HepG2 (cell line): ENCODE data around the gene NSF. TPM values are rescaled to one million over a fixed set of nuclear protein-coding genes. Genes with fewer than 3 reads are reported as not detected.

ENCODE experiments used
- ATAC-seq: fragments of 200-7000 bp; cut with Tn5 transposase; 3 replicates; pipeline ENCODE4 v1.9.1; 2020; ENCODE audit warnings: mild to moderate bottlenecking, moderate library complexity
- BruUV-seq: library from RNA; stranded (reverse); fragments of 400-500 nt; replicated peaks from 2 replicates; lab custom pipeline; 2021; lab: Mats Ljungman, UMichigan
- CTCF ChIA-PET: fragments of 300-600 bp; formaldehyde crosslinking; extraction: SDS; loops from one replicate; lab custom pipeline; 2021; ENCODE audit warnings: low total read pairs, inconsistent platforms, low intra/inter-chr PET ratio; lab: Yijun Ruan, JAX
- POLR2A ChIA-PET: fragments of 350-600 bp; sonication (Branson Sonifier 250); formaldehyde crosslinking; loops from one replicate; lab custom pipeline; 2020; ENCODE audit warnings: antibody characterized with exemption, inconsistent platforms; lab: Yijun Ruan, JAX
- DNase-seq: peaks from one replicate; pipeline ENCODE4 v3.0.0-alpha.2; 2015; ENCODE audit warnings: low spot score
- FAIRE-seq: peaks from 3 replicates; lab custom pipeline; 2011; peaks lifted over from hg19 to GRCh38; lab: Jason Lieb, UNC
- H2AFZ ChIP-seq: one replicate; pipeline ENCODE4 v1.6.1; 2011; ENCODE audit warnings: low read length, inconsistent platforms
- H3K27ac ChIP-seq: fragments of 300-600 bp; 3 replicates; pipeline ENCODE4 v1.8.0; 2011; ENCODE audit warnings: mixed run types, mild to moderate bottlenecking, mixed read lengths, low read length, inconsistent platforms; ENCODE audit not compliant: insufficient read depth; ENCODE audit errors: extremely low read length
- H3K27me3 ChIP-seq, 2 experiments: fragments of 200-600 bp in 1 of 2; 2 replicates in 1 of 2; 3 replicates in 1 of 2; pipeline versions ENCODE4 v1.6.0 to v1.8.0; 2011; ENCODE audit warnings: low read length in 2 of 2, mild to moderate bottlenecking in 2 of 2, moderate library complexity in 2 of 2, inconsistent platforms in 1 of 2; ENCODE audit not compliant: insufficient read depth in 2 of 2, control insufficient read depth in 1 of 2
- H3K36me3 ChIP-seq, 2 experiments: fragments of 200-600 bp in 1 of 2; replicated peaks in 1 of 2; 2 replicates in 1 of 2; 3 replicates in 1 of 2; pipeline versions ENCODE4 v1.5.1 to v1.8.0; 2011; ENCODE audit warnings: low read length in 2 of 2, inconsistent platforms in 1 of 2; ENCODE audit not compliant: insufficient read depth in 2 of 2, control insufficient read depth in 1 of 2
- H3K4me1 ChIP-seq: 2 replicates; pipeline ENCODE4 v1.5.1; 2012; ENCODE audit warnings: low read length, inconsistent platforms; ENCODE audit not compliant: insufficient read depth
- H3K4me2 ChIP-seq: 2 replicates; pipeline ENCODE4 v1.6.0; 2011; ENCODE audit warnings: low read depth, low read length, inconsistent platforms
- H3K4me3 ChIP-seq, 3 experiments: fragments of 200-600 bp in 1 of 3; sonication (generic), shearing (Covaris generic) in 1 of 3; replicated peaks in 1 of 3; 2 replicates each; pipeline ENCODE4 v1.5.1; 2011 to 2016; ENCODE audit warnings: low read length in 3 of 3, inconsistent platforms in 2 of 3, low read depth in 2 of 3, mild to moderate bottlenecking in 2 of 3, control low read depth in 1 of 3, mixed read lengths in 1 of 3; ENCODE audit not compliant: insufficient read depth in 1 of 3
- H3K79me2 ChIP-seq: one replicate; pipeline ENCODE4 v1.6.1; 2011; ENCODE audit warnings: low read length, inconsistent platforms; ENCODE audit not compliant: insufficient read depth
- H3K9ac ChIP-seq: 2 replicates; pipeline ENCODE4 v1.6.0; 2011; ENCODE audit warnings: mild to moderate bottlenecking, low read depth, low read length, inconsistent platforms; ENCODE audit not compliant: insufficient read depth
- H3K9me3 ChIP-seq: 2 replicates; pipeline ENCODE4 v1.5.1; 2012; ENCODE audit warnings: mild to moderate bottlenecking, low read length
- H4K20me1 ChIP-seq: 2 replicates; pipeline ENCODE4 v1.6.0; 2011; ENCODE audit warnings: inconsistent platforms, mild to moderate bottlenecking, low read length, moderate library complexity; ENCODE audit not compliant: insufficient read depth
- ATF1 ChIP-seq: IDR thresholded peaks from 2 replicates; pipeline ENCODE4 v1.6.1; 2016; ENCODE audit warnings: mild to moderate bottlenecking, control low read depth
- ELK4 ChIP-seq: sonication (generic); formaldehyde crosslinking; IDR thresholded peaks from 2 replicates; pipeline ENCODE4 v1.9.0; 2021; ENCODE audit warnings: missing genetic modification reagents, borderline replicate concordance
- HOXA3 ChIP-seq: sonication (generic); formaldehyde crosslinking; IDR thresholded peaks from 2 replicates; pipeline ENCODE4 v1.5.0; 2020; ENCODE audit warnings: missing genetic modification reagents
- JUN ChIP-seq: sonication (generic); formaldehyde crosslinking; IDR thresholded peaks from 2 replicates; pipeline ENCODE4 v1.4.0; 2020; ENCODE audit warnings: mild to moderate bottlenecking, missing genetic modification reagents
- MBD4 ChIP-seq: IDR thresholded peaks from 2 replicates; pipeline ENCODE4 v1.6.1; 2012; ENCODE audit warnings: low read length, inconsistent platforms, borderline replicate concordance
- MEIS1 ChIP-seq: sonication (generic); formaldehyde crosslinking; IDR thresholded peaks from 2 replicates; pipeline ENCODE4 v1.9.0; 2021; ENCODE audit warnings: mild to moderate bottlenecking, missing genetic modification reagents, moderate library complexity, borderline replicate concordance
- NR1H2 ChIP-seq: sonication (generic); formaldehyde crosslinking; IDR thresholded peaks from 2 replicates; pipeline ENCODE4 v1.8.1; 2022; ENCODE audit warnings: low read depth, missing genetic modification reagents, borderline replicate concordance
- RFX5 ChIP-seq: IDR thresholded peaks from 2 replicates; pipeline ENCODE4 v1.6.1; 2011; ENCODE audit warnings: low read depth, low read length, improper control_type of control experiment
- ZBTB38 ChIP-seq: sonication (generic); formaldehyde crosslinking; IDR thresholded peaks from 2 replicates; pipeline ENCODE4 v1.5.1; 2020; ENCODE audit warnings: mild to moderate bottlenecking, missing genetic modification reagents
- ZMYM3 ChIP-seq: sonication (generic); formaldehyde crosslinking; IDR thresholded peaks from 2 replicates; pipeline ENCODE4 v1.5.1; 2020; ENCODE audit warnings: mild to moderate bottlenecking, missing genetic modification reagents
- ZNF335 ChIP-seq: sonication (generic); formaldehyde crosslinking; IDR thresholded peaks from 2 replicates; pipeline ENCODE4 v1.4.0; 2020; ENCODE audit warnings: missing genetic modification reagents
- ZNF619 ChIP-seq: sonication (generic); formaldehyde crosslinking; IDR thresholded peaks from 2 replicates; pipeline ENCODE4 v1.4.0; 2020; ENCODE audit warnings: mild to moderate bottlenecking, missing genetic modification reagents
- ZNF749 ChIP-seq: sonication (generic); formaldehyde crosslinking; IDR thresholded peaks from 2 replicates; pipeline ENCODE4 v1.8.0; 2022; ENCODE audit warnings: mild to moderate bottlenecking, missing genetic modification reagents, moderate library complexity, borderline replicate concordance
- ZSCAN31 ChIP-seq: sonication (generic); formaldehyde crosslinking; IDR thresholded peaks from 2 replicates; pipeline ENCODE4 v1.5.0; 2020; ENCODE audit warnings: low read depth, mild to moderate bottlenecking, missing genetic modification reagents
- WGBS: methylation state at CpG from one replicate; pipeline ENCODE4 v1.1.6; 2017; ENCODE audit warnings: low lambda C conversion rate; 5-methylcytosine and 5-hydroxymethylcytosine counted together
- in situ Hi-C: cut with HindIII; loops from 2 replicates; pipeline ENCODE4 v1.10.0; 2017; ENCODE audit warnings: low pct_unique_long_range_greater_than_20kb; ENCODE audit not compliant: extremely low pct_ligation_motif_present
- intact Hi-C: fragments of 100-400 bp; cut with micrococcal nuclease; formaldehyde crosslinking; loops from one replicate; pipeline ENCODE4 v1.10.0; 2022; ENCODE audit not compliant: unreplicated experiment
- polyA plus RNA-seq, 8 experiments: library from polyadenylated mRNA; depleted of rRNA in 3 of 8; stranded (reverse) in 7 of 8; unstranded in 1 of 8; fragments of >200 nt; fragmentation: Illumina TruSeq in 4 of 8; extraction: Trizol in 4 of 8; gene quantifications; 2 replicates each; pipeline versions ENCODE4 v1.2.1 to v1.2.3, GENCODE V29; 2011 to 2016; ENCODE audit warnings: low read depth in 4 of 8, missing spikeins in 1 of 8, mixed read lengths in 1 of 8; ENCODE audit not compliant: insufficient read depth in 1 of 8
- total RNA-seq, 5 experiments: library from RNA; depleted of rRNA; stranded (reverse); fragments of >200 nt; fragmentation: Illumina TruSeq; extraction: Trizol; gene quantifications; 2 replicates each; pipeline ENCODE4 v1.2.3, GENCODE V29; 2016; ENCODE audit warnings: low read depth in 1 of 5
- TF ChIP-seq, protein P1 (sequence below): sonication (generic); formaldehyde crosslinking; IDR thresholded peaks from 2 replicates; pipeline ENCODE4 v1.8.0; 2022; ENCODE audit warnings: missing genetic modification reagents, mild to moderate bottlenecking, moderate library complexity, borderline replicate concordance
- TF ChIP-seq, protein P2 (sequence below): sonication (generic); formaldehyde crosslinking; IDR thresholded peaks from 2 replicates; pipeline ENCODE4 v1.4.0; 2020; ENCODE audit warnings: missing genetic modification reagents
- TF ChIP-seq, protein P3 (sequence below): sonication (generic); formaldehyde crosslinking; IDR thresholded peaks from 2 replicates; pipeline ENCODE4 v1.8.0; 2022; ENCODE audit warnings: missing genetic modification reagents, mild to moderate bottlenecking, borderline replicate concordance

NSF gene
- total and polyA plus RNA-seq, 2 of the 13 experiments (the other 11 are each of a cell fraction or from before 2014, with no cell fraction given) = 21.9 to 37.8 TPM

- peaks cover 0 to 3% of the 10 kb centered on the region in 2 experiments; a peak in 3 of 5 replicates for H3K36me3 ChIP-seq
- no peak for TF ChIP-seq ZMYM3 (CRISPR knock-in tag)
- TF ChIP-seq ELK4 (CRISPR knock-in tag) = no peak
- TF ChIP-seq, protein P1, sequence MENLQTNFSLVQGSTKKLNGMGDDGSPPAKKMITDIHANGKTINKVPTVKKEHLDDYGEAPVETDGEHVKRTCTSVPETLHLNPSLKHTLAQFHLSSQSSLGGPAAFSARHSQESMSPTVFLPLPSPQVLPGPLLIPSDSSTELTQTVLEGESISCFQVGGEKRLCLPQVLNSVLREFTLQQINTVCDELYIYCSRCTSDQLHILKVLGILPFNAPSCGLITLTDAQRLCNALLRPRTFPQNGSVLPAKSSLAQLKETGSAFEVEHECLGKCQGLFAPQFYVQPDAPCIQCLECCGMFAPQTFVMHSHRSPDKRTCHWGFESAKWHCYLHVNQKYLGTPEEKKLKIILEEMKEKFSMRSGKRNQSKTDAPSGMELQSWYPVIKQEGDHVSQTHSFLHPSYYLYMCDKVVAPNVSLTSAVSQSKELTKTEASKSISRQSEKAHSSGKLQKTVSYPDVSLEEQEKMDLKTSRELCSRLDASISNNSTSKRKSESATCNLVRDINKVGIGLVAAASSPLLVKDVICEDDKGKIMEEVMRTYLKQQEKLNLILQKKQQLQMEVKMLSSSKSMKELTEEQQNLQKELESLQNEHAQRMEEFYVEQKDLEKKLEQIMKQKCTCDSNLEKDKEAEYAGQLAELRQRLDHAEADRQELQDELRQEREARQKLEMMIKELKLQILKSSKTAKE (CRISPR knock-in tag) = no peak
- no peak for TF ChIP-seq NR1H2
- TF ChIP-seq ZNF619 (CRISPR knock-in tag) = no peak
- TF ChIP-seq MEIS1 (CRISPR knock-in tag) = no peak
- no peak for TF ChIP-seq ZBTB38 (CRISPR knock-in tag)
- TF ChIP-seq JUN = no peak
- no peak for TF ChIP-seq ZNF749
- TF ChIP-seq ZNF335 (CRISPR knock-in tag) = no peak
- TF ChIP-seq, protein P2, sequence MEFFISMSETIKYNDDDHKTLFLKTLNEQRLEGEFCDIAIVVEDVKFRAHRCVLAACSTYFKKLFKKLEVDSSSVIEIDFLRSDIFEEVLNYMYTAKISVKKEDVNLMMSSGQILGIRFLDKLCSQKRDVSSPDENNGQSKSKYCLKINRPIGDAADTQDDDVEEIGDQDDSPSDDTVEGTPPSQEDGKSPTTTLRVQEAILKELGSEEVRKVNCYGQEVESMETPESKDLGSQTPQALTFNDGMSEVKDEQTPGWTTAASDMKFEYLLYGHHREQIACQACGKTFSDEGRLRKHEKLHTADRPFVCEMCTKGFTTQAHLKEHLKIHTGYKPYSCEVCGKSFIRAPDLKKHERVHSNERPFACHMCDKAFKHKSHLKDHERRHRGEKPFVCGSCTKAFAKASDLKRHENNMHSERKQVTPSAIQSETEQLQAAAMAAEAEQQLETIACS (CRISPR knock-in tag) = no peak
- no peak for TF ChIP-seq ZSCAN31 (CRISPR knock-in tag)
- TF ChIP-seq, protein P3, sequence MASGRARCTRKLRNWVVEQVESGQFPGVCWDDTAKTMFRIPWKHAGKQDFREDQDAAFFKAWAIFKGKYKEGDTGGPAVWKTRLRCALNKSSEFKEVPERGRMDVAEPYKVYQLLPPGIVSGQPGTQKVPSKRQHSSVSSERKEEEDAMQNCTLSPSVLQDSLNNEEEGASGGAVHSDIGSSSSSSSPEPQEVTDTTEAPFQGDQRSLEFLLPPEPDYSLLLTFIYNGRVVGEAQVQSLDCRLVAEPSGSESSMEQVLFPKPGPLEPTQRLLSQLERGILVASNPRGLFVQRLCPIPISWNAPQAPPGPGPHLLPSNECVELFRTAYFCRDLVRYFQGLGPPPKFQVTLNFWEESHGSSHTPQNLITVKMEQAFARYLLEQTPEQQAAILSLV (CRISPR knock-in tag) = no peak
- no peak for TF ChIP-seq RFX5
- no peak for TF ChIP-seq MBD4
- no peak for TF ChIP-seq ATF1 (CRISPR knock-in tag)
- no peak for TF ChIP-seq HOXA3 (CRISPR knock-in tag)
- FAIRE-seq (no peak), ATAC-seq (no peak), DNase-seq (no peak)
- no peak overlapping the region for H2AFZ ChIP-seq
- H3K4me2 ChIP-seq = no peak overlapping the region
- H3K27me3 ChIP-seq = no peaks in the 10 kb centered on the region
- no peak overlapping the region for H3K4me3 ChIP-seq
- 68% methylated on average over 7 of the region's 7 CpGs for WGBS
- no peaks in the 10 kb centered on the region for H3K4me1 ChIP-seq
- in situ Hi-C loops = no loop called here
- intact Hi-C loops = no loop called here
- no peaks in the 10 kb centered on the region for H3K79me2 ChIP-seq
- POLR2A ChIA-PET = no interaction called here
- CTCF ChIA-PET = no interaction called here
- H4K20me1 ChIP-seq = no peaks in the 10 kb centered on the region
- H3K9ac ChIP-seq = no peak overlapping the region
- no peaks in the 10 kb centered on the region for H3K9me3 ChIP-seq
- no peak overlapping the region for H3K27ac ChIP-seq
- no TSS peak for BruUV-seq
These were observed 132.3 kb downstream of the NSF start for GRCh38 chr17:46722662-46723285.
